OCI-LY7 (cell line): ENCODE results near the gene THPO. TPM values are rescaled to one million over a fixed set of nuclear protein-coding genes. Genes with fewer than 3 reads are reported as not detected.

Experiments
- BruUV-seq: library from RNA; stranded (reverse); fragments of 400-500 nt; replicated peaks from 2 replicates; lab custom pipeline; 2021; lab: Mats Ljungman, UMichigan
- CTCF ChIA-PET: fragments of 300-600 bp; sonication (Branson Sonifier 250); formaldehyde crosslinking; loops from one replicate; lab custom pipeline; 2022; ENCODE audit warnings: antibody characterized with exemption; ENCODE audit not compliant: unreplicated experiment; lab: Charles Lee
- POLR2A ChIA-PET: fragments of 300-600 bp; sonication (Branson Sonifier 250); formaldehyde crosslinking; loops from one replicate; lab custom pipeline; 2022; ENCODE audit warnings: antibody characterized with exemption; lab: Charles Lee
- DNase-seq: peaks from one replicate; pipeline ENCODE4 v3.0.0-alpha.2; 2015; ENCODE audit warnings: low spot score
- H2AFZ ChIP-seq: fragments of 200-600 bp; sonication (generic), shearing (Covaris generic); 2 replicates; pipeline ENCODE4 v1.6.1; 2014; ENCODE audit warnings: mild to moderate bottlenecking, antibody characterized with exemption, low read length, moderate library complexity
- H3K27ac ChIP-seq: fragments of 200-600 bp; sonication (generic); 2 replicates; pipeline ENCODE4 v1.5.1; 2014; ENCODE audit warnings: mixed run types, low read depth, mild to moderate bottlenecking, moderate library complexity, low read length, inconsistent platforms; ENCODE audit not compliant: poor library complexity, severe bottlenecking
- H3K36me3 ChIP-seq: fragments of 200-600 bp; sonication (generic); 2 replicates; pipeline ENCODE4 v1.6.1; 2014; ENCODE audit warnings: mild to moderate bottlenecking, antibody characterized with exemption, low read length, moderate library complexity, mixed read lengths; ENCODE audit not compliant: insufficient read depth
- H3K4me1 ChIP-seq: fragments of 200-600 bp; sonication (generic); 2 replicates; pipeline ENCODE4 v1.5.1; 2014; ENCODE audit warnings: mild to moderate bottlenecking, low read length; ENCODE audit not compliant: insufficient read depth, poor library complexity, severe bottlenecking
- H3K4me2 ChIP-seq: fragments of 200-600 bp; sonication (generic); 2 replicates; pipeline ENCODE4 v1.6.1; 2014; ENCODE audit warnings: mild to moderate bottlenecking, low read length
- H3K4me3 ChIP-seq: fragments of 200-600 bp; sonication (generic); 2 replicates; pipeline ENCODE4 v1.5.1; 2014; ENCODE audit warnings: mild to moderate bottlenecking, low read depth, low read length; ENCODE audit not compliant: poor library complexity, severe bottlenecking
- H3K79me2 ChIP-seq: fragments of 200-600 bp; sonication (generic); 2 replicates; pipeline ENCODE4 v1.6.1; 2016; ENCODE audit warnings: low read depth, mild to moderate bottlenecking, low read length, moderate library complexity, mixed read lengths; ENCODE audit not compliant: insufficient read depth
- H3K9me2 ChIP-seq: fragments of 200-600 bp; sonication (generic); 2 replicates; pipeline ENCODE4 v1.6.1; 2016; ENCODE audit warnings: mild to moderate bottlenecking, low read length, mixed read lengths; ENCODE audit not compliant: insufficient read depth
- H3K9me3 ChIP-seq: fragments of 200-600 bp; sonication (generic); 2 replicates; pipeline ENCODE4 v1.6.1; 2014; ENCODE audit warnings: mild to moderate bottlenecking, mixed run types, low read length, mixed read lengths
- H4K20me1 ChIP-seq: fragments of 200-600 bp; sonication (generic); 2 replicates; pipeline ENCODE4 v1.6.1; 2014; ENCODE audit warnings: mild to moderate bottlenecking, antibody characterized with exemption, low read length, moderate library complexity, mixed read lengths; ENCODE audit not compliant: insufficient read depth
- EZH2phosphoT487 ChIP-seq: fragments of 200-600 bp; sonication (generic); IDR thresholded peaks from 2 replicates; pipeline ENCODE4 v1.6.1; 2018; ENCODE audit warnings: low read depth, borderline replicate concordance, mild to moderate bottlenecking, mixed run types, antibody characterized with exemption, low read length, moderate library complexity, mixed read lengths
- intact Hi-C: fragments of 100-400 bp; cut with micrococcal nuclease; formaldehyde crosslinking; loops from one replicate; pipeline ENCODE4 v1.10.0; 2022; ENCODE audit not compliant: unreplicated experiment
- total RNA-seq, 2 experiments: library from RNA; depleted of rRNA in 1 of 2; stranded (reverse); fragments of >200 nt in 1 of 2; shearing (Covaris generic) in 1 of 2; gene quantifications; 2 replicates each; pipeline ENCODE4 v1.2.3, GENCODE V29; 2014 to 2022
- TF ChIP-seq, protein P1 (sequence below): fragments of 200-600 bp; sonication (generic); conservative IDR thresholded peaks from 2 replicates; pipeline ENCODE4 v1.5.1; 2014; ENCODE audit warnings: mild to moderate bottlenecking, antibody characterized with exemption, low read length, moderate library complexity, mixed read lengths

THPO gene
- total RNA-seq, 2 experiments from 2014 or later, result not detected

- DNase-seq, result no peak
- Histone ChIP-seq H4K20me1 (no peaks in the 10 kb centered on the region), H2AFZ (no peak overlapping the region), H3K9me3 (no peaks in the 10 kb centered on the region), H3K4me1 (no peaks in the 10 kb centered on the region), H3K9me2 (no peaks in the 10 kb centered on the region), H3K79me2 (no peaks in the 10 kb centered on the region), H3K27ac (no peak overlapping the region), H3K4me3 (no peak overlapping the region), H3K4me2 (no peak overlapping the region), H3K36me3 (no peaks in the 10 kb centered on the region)
- BruUV-seq, result no TSS peak
- POLR2A ChIA-PET, result no interaction called here
- intact Hi-C loops, result no loop called here
- CTCF ChIA-PET, result no interaction called here
- TF ChIP-seq EZH2phosphoT487, result no peak
- TF ChIP-seq, protein P1, sequence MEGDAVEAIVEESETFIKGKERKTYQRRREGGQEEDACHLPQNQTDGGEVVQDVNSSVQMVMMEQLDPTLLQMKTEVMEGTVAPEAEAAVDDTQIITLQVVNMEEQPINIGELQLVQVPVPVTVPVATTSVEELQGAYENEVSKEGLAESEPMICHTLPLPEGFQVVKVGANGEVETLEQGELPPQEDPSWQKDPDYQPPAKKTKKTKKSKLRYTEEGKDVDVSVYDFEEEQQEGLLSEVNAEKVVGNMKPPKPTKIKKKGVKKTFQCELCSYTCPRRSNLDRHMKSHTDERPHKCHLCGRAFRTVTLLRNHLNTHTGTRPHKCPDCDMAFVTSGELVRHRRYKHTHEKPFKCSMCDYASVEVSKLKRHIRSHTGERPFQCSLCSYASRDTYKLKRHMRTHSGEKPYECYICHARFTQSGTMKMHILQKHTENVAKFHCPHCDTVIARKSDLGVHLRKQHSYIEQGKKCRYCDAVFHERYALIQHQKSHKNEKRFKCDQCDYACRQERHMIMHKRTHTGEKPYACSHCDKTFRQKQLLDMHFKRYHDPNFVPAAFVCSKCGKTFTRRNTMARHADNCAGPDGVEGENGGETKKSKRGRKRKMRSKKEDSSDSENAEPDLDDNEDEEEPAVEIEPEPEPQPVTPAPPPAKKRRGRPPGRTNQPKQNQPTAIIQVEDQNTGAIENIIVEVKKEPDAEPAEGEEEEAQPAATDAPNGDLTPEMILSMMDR, result no peak
These were observed 11.4 kb upstream of the THPO start for GRCh38 chr3:184389384-184389783.

DNA sequence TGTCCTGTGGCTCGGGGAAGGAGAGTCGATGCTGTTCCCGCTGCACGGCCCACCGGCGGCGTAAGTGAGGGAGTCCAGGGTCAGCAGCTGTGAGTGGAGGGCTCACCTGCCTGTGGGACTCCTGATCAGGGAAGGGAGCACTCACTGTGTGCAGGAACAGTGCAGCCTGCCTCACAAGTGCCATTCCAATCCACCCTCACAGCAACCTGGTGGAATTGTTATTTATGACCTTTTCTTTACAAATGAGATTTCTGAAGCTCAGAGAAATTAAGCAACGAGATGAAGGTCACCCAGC, 10.9 kb upstream of the THPO start:
- ChIA-PET CTCF (no interaction called here), POLR2A (no interaction called here)
- H3K9me3 ChIP-seq, result no peaks in the 10 kb centered on the region
- intact Hi-C loops, result no loop called here
- H3K4me1 ChIP-seq, result no peaks in the 10 kb centered on the region
- no TSS peak for BruUV-seq
- H3K27ac ChIP-seq, result no peak overlapping the region
- no peaks in the 10 kb centered on the region for H3K36me3 ChIP-seq
- H3K4me2 ChIP-seq, result no peak overlapping the region
- no peak overlapping the region for H2AFZ ChIP-seq
- TF ChIP-seq EZH2phosphoT487, result no peak
- TF ChIP-seq, protein P1, result no peak
- no peak overlapping the region for H3K4me3 ChIP-seq
- H4K20me1 ChIP-seq, result no peaks in the 10 kb centered on the region
- H3K9me2 ChIP-seq, result no peaks in the 10 kb centered on the region
- H3K79me2 ChIP-seq, result no peaks in the 10 kb centered on the region
- no peak for DNase-seq

GRCh38 chr3:184388164-184388935, 10.3 kb upstream of the THPO start:
- H3K4me3 ChIP-seq, result no peak overlapping the region
- no peaks in the 10 kb centered on the region for H3K36me3 ChIP-seq
- H3K4me2 ChIP-seq, result no peak overlapping the region
- TF ChIP-seq, protein P1, result no peak
- no peak for TF ChIP-seq EZH2phosphoT487
- H4K20me1 ChIP-seq, result no peaks in the 10 kb centered on the region
- DNase-seq, result no peak
- CTCF ChIA-PET, result no interaction called here
- H2AFZ ChIP-seq, result no peak overlapping the region
- intact Hi-C loops, result no loop called here
- H3K27ac ChIP-seq, result no peak overlapping the region
- no peaks in the 10 kb centered on the region for H3K9me2 ChIP-seq
- POLR2A ChIA-PET, result no interaction called here
- H3K4me1 ChIP-seq, result no peaks in the 10 kb centered on the region
- H3K79me2 ChIP-seq, result no peaks in the 10 kb centered on the region
- BruUV-seq, result no TSS peak
- H3K9me3 ChIP-seq, result no peaks in the 10 kb centered on the region
